HCT116 (cell line): ENCODE results near the gene BMPER.

Experiments
- CTCF ChIP-seq, 3 experiments: fragments of 200-600 bp in 1 of 3; sonication (generic) in 1 of 3; IDR thresholded peaks in 2 of 3; conservative IDR thresholded peaks in 1 of 3; 2 replicates each; pipeline ENCODE4 v1.5.1; 2012 to 2017; ENCODE audit warnings: low read depth in 2 of 3, low read length in 2 of 3, antibody characterized with exemption in 1 of 3, borderline replicate concordance in 1 of 3, control low read depth in 1 of 3, mild to moderate bottlenecking in 1 of 3, mixed read lengths in 1 of 3, mixed run types in 1 of 3, moderate library complexity in 1 of 3; ENCODE audit not compliant: insufficient read depth in 1 of 3
- EZH2 ChIP-seq: fragments of 200-600 bp; sonication (generic); IDR thresholded peaks from 2 replicates; pipeline ENCODE4 v1.6.1; 2017; ENCODE audit warnings: antibody characterized with exemption, mixed run types
- EZH2phosphoT487 ChIP-seq: fragments of 200-600 bp; IDR thresholded peaks from 2 replicates; pipeline ENCODE4 v1.6.1; 2018; ENCODE audit warnings: antibody characterized with exemption, borderline replicate concordance
- POLR2A ChIP-seq: IDR thresholded peaks from 2 replicates; pipeline ENCODE4 v1.7.0; 2011; ENCODE audit warnings: borderline replicate concordance; ENCODE audit not compliant: insufficient read depth, insufficient read length; ENCODE audit errors: extremely low read depth
- POLR2AphosphoS5 ChIP-seq: IDR thresholded peaks from 2 replicates; pipeline ENCODE4 v1.6.1; 2011; ENCODE audit warnings: mild to moderate bottlenecking, low read depth, low read length, moderate library complexity
- SP1 ChIP-seq: IDR thresholded peaks from 2 replicates; pipeline ENCODE4 v1.6.1; 2012; ENCODE audit warnings: low read depth

GRCh38 chr7:34062826-34063225 lies 157.5 kb downstream of the BMPER start:
- no peak for TF ChIP-seq POLR2A
- no peak for TF ChIP-seq CTCF (IDR thresholded peaks at IDR 0.05 in 2 of 3, conservative IDR thresholded peaks at IDR 0.05 in 1 of 3; ENCODE audit: borderline replicate concordance in 1 of 3, insufficient read depth in 1 of 3, low read depth in 2 of 3, low read length in 2 of 3)
- no peak for TF ChIP-seq EZH2phosphoT487
- TF ChIP-seq POLR2AphosphoS5: no peak
- no peak for TF ChIP-seq EZH2
- TF ChIP-seq SP1: no peak
